ENCODE measurements around the gene HNF4A. TPM values are rescaled to one million over a fixed set of nuclear protein-coding genes. Genes with fewer than 3 reads are reported as not detected.
"Not testable (repeated sequence)": the region's sequence is repeated elsewhere in the genome, so short reads cannot be mapped to it uniquely, and the experiment has no call there.

The HNF4A gene
- total RNA-seq, 1 experiment from 2014 or later = 0.13 TPM

GRCh38 chr20:44468044-44468782 lies 112.7 kb downstream of the HNF4A start:
- H3K4me2 ChIP-seq = no peak overlapping the region
- DNase-seq = no peak
- H3K27ac ChIP-seq = no peak overlapping the region
- H3K36me3 ChIP-seq (ENCODE audit: low read depth) = no peaks in the 10 kb centered on the region
- BruUV-seq (replicated peaks) = no TSS peak
- TF ChIP-seq EZH2 (IDR thresholded peaks at IDR 0.05; ENCODE audit: low read depth) (no peak), CTCF (conservative IDR thresholded peaks at IDR 0.05) (no peak)
- ChIA-PET CTCF (no interaction called here), POLR2A (ENCODE audit: unreplicated experiment) (no interaction called here)
- H3F3A ChIP-seq (ENCODE audit: insufficient read depth, low read depth) = no peaks in the 10 kb centered on the region
- H3K9me2 ChIP-seq (ENCODE audit: insufficient read depth) = no peaks in the 10 kb centered on the region
- H3K9me3 ChIP-seq (ENCODE audit: insufficient read depth, low read depth) = no peaks in the 10 kb centered on the region
- no peaks in the 10 kb centered on the region for H3K79me2 ChIP-seq (ENCODE audit: low read depth)
- no peak overlapping the region for H2AFZ ChIP-seq
- no peaks in the 10 kb centered on the region for H3K27me3 ChIP-seq (ENCODE audit: insufficient read depth, low read depth)
- H3K4me1 ChIP-seq (replicated peaks; ENCODE audit: insufficient read depth) = no peaks in the 10 kb centered on the region
- H3K4me3 ChIP-seq = no peak overlapping the region
- intact Hi-C loops (cut with micrococcal nuclease; ENCODE audit: unreplicated experiment) = loop anchor here (10.0 kb wide), 3 partner anchors 153 to 1023 kb away; partner anchors contain the start of gene FITM2
- no peaks in the 10 kb centered on the region for H4K20me1 ChIP-seq (ENCODE audit: insufficient read depth)

DNA sequence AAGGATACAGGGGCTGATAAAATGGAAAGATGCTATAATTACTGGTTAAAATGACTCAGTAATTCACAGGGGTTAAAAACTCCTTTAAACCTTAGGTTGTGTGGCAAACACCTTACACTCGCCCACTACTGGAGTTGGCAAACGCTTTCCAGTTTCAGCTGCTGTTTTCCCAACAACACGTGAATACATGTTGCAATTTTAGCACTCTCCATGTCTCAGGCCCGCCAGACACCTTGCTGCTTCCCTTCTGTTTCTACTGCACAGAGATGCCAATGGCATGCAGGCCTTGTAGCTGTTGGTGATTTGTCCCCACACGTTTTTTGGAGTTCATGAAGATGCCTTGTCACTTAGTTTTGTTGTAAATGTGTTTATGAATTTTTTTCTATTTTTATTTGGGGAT lies 114.8 kb downstream of the HNF4A start:
- Histone ChIP-seq H3K4me1 (replicated peaks; ENCODE audit: insufficient read depth) (peaks cover 12% of the 10 kb centered on the region), H3K9me2 (ENCODE audit: insufficient read depth) (no peaks in the 10 kb centered on the region), H3K27me3 (ENCODE audit: insufficient read depth, low read depth) (no peaks in the 10 kb centered on the region), H3K4me3 (no peak overlapping the region), H2AFZ (no peak overlapping the region), H3K27ac (no peak overlapping the region), H3K9me3 (ENCODE audit: insufficient read depth, low read depth) (no peaks in the 10 kb centered on the region), H3K79me2 (ENCODE audit: low read depth) (no peaks in the 10 kb centered on the region), H3K4me2 (no peak overlapping the region), H3K36me3 (ENCODE audit: low read depth) (no peaks in the 10 kb centered on the region), H4K20me1 (ENCODE audit: insufficient read depth) (no peaks in the 10 kb centered on the region), H3F3A (ENCODE audit: insufficient read depth, low read depth) (no peaks in the 10 kb centered on the region)
- intact Hi-C loops (cut with micrococcal nuclease; ENCODE audit: unreplicated experiment) = no loop called here
- DNase-seq = no peak
- no TSS peak for BruUV-seq (replicated peaks)
- ChIA-PET POLR2A (ENCODE audit: unreplicated experiment) (no interaction called here), CTCF (interaction anchor here (1.2 to 1.4 kb wide), 2 partner anchors 85 to 254 kb away, joined by 3 read pairs; no protein-coding TSS in a partner anchor)
- TF ChIP-seq CTCF (conservative IDR thresholded peaks at IDR 0.05) (no peak), EZH2 (IDR thresholded peaks at IDR 0.05; ENCODE audit: low read depth) (no peak)

GRCh38 chr20:44471481-44471882 lies 116.0 kb downstream of the HNF4A start:
- ChIA-PET CTCF (interaction anchor here (1.0 to 1.3 kb wide), 3 partner anchors 213 to 355 kb away, joined by 3 to 6 read pairs (median 3); no protein-coding TSS in a partner anchor), POLR2A (ENCODE audit: unreplicated experiment) (interaction anchor here (0.6 kb wide), 2 partner anchors 9 to 277 kb away, joined by 3 read pairs; no protein-coding TSS in a partner anchor)
- H3F3A ChIP-seq (ENCODE audit: insufficient read depth, low read depth) = no peaks in the 10 kb centered on the region
- peak in 1 of 2 experiments; percentile 47 for DNase-seq
- no peaks in the 10 kb centered on the region for H3K9me2 ChIP-seq (ENCODE audit: insufficient read depth)
- H2AFZ ChIP-seq = no peak overlapping the region
- H3K4me2 ChIP-seq = no peak overlapping the region
- H3K27me3 ChIP-seq (ENCODE audit: insufficient read depth, low read depth) = no peaks in the 10 kb centered on the region
- no peaks in the 10 kb centered on the region for H4K20me1 ChIP-seq (ENCODE audit: insufficient read depth)
- intact Hi-C loops (cut with micrococcal nuclease; ENCODE audit: unreplicated experiment) = loop anchor here (1.0 kb wide), 2 partner anchors 254 to 355 kb away; no protein-coding TSS in a partner anchor
- no TSS peak for BruUV-seq (replicated peaks)
- no peaks in the 10 kb centered on the region for H3K9me3 ChIP-seq (ENCODE audit: insufficient read depth, low read depth)
- H3K4me1 ChIP-seq (replicated peaks; ENCODE audit: insufficient read depth) = peaks cover 15% of the 10 kb centered on the region
- H3K4me3 ChIP-seq = no peak overlapping the region
- no peaks in the 10 kb centered on the region for H3K36me3 ChIP-seq (ENCODE audit: low read depth)
- no peak overlapping the region for H3K27ac ChIP-seq
- TF ChIP-seq CTCF (conservative IDR thresholded peaks at IDR 0.05) (peak; percentile 71), EZH2 (IDR thresholded peaks at IDR 0.05; ENCODE audit: low read depth) (no peak)
- peaks cover 7% of the 10 kb centered on the region for H3K79me2 ChIP-seq (ENCODE audit: low read depth)

GRCh38 chr20:44472283-44472682 lies 116.8 kb downstream of the HNF4A start:
- H3K4me2 ChIP-seq; H3K27me3 ChIP-seq (ENCODE audit: insufficient read depth, low read depth); intact Hi-C loops (cut with micrococcal nuclease; ENCODE audit: unreplicated experiment); H3F3A ChIP-seq (ENCODE audit: insufficient read depth, low read depth); H4K20me1 ChIP-seq (ENCODE audit: insufficient read depth); H3K9me2 ChIP-seq (ENCODE audit: insufficient read depth); H3K27ac ChIP-seq; H3K36me3 ChIP-seq (ENCODE audit: low read depth); DNase-seq; H3K9me3 ChIP-seq (ENCODE audit: insufficient read depth, low read depth); H3K4me3 ChIP-seq; BruUV-seq (replicated peaks); H2AFZ ChIP-seq: not testable (repeated sequence)
- ChIA-PET POLR2A (ENCODE audit: unreplicated experiment) (interaction anchor here (0.5 kb wide), 1 partner anchor 318 kb away, joined by 6 read pairs; no protein-coding TSS in a partner anchor), CTCF (interaction anchor here (0.5 to 1.3 kb wide), 3 partner anchors 209 to 276 kb away, joined by 3 read pairs; no protein-coding TSS in a partner anchor)
- Histone ChIP-seq H3K4me1 (replicated peaks; ENCODE audit: insufficient read depth) (peaks cover 22% of the 10 kb centered on the region), H3K79me2 (ENCODE audit: low read depth) (peaks cover 15% of the 10 kb centered on the region)

Measured in PC-9 (cell line).